AG09309 (cell line): ENCODE results near the gene DPH6.
"Not testable (repeated sequence)": the region's sequence is repeated elsewhere in the genome, so short reads cannot be mapped to it uniquely, and the experiment has no call there.

Source experiments
- DNase-seq: peaks from one replicate; pipeline ENCODE4 v3.0.0-alpha.2; 2010; ENCODE audit warnings: low read depth
- H3K4me3 ChIP-seq: 2 replicates; pipeline ENCODE4 v1.5.1; 2011; ENCODE audit warnings: mild to moderate bottlenecking, low read depth, low read length, moderate library complexity; ENCODE audit not compliant: control insufficient read depth
- CTCF ChIP-seq: IDR thresholded peaks from 2 replicates; pipeline ENCODE4 v1.5.1; 2011; ENCODE audit warnings: mild to moderate bottlenecking, low read depth, low read length, inconsistent platforms; ENCODE audit not compliant: insufficient read depth, control insufficient read depth; ENCODE audit errors: missing control alignments

The DPH6 gene

DNA sequence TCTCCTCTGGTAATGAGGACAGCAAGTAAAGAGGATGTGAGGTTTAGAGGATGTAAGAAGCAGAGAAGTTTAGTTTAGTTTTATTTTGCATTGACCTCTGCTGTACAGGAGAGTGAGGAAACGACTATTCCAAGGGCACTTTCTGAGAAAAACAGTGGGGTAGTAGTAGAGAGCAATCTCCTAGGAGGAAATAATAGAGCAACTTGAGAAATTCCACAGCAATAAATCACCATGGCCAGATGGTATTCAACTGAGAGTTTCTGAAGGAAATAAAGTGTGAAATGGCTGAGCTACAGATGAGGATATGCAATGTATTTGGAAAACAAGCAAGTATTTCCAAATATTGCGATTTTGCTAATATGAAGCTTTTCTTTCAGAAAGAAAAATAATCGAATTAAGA, 118.9 kb downstream of the DPH6 start:
- H3K4me3 ChIP-seq = no peak overlapping the region

GRCh38 chr15:35410775-35411174, 135.2 kb downstream of the DPH6 start:
- TF ChIP-seq CTCF = no peak
- no peak for DNase-seq
- no peak overlapping the region for H3K4me3 ChIP-seq

More for the DNA sequence above, 118.9 kb downstream of the DPH6 start:
- no peak for TF ChIP-seq CTCF
- DNase-seq = peak; percentile 54

GRCh38 chr15:35399901-35400300, 146.1 kb downstream of the DPH6 start:
- no peak overlapping the region for H3K4me3 ChIP-seq
- DNase-seq = no peak
- no peak for TF ChIP-seq CTCF

- no peak overlapping the region for H3K4me3 ChIP-seq
- no peak for DNase-seq
- TF ChIP-seq CTCF = no peak
Measured at GRCh38 chr15:35397027-35397426, 148.9 kb downstream of the DPH6 start.

GRCh38 chr15:35394416-35394815, 151.5 kb downstream of the DPH6 start:
- no peak overlapping the region for H3K4me3 ChIP-seq
- TF ChIP-seq CTCF = no peak
- no peak for DNase-seq

- no peak for TF ChIP-seq CTCF
- H3K4me3 ChIP-seq = no peak overlapping the region
- DNase-seq = no peak
Measured at GRCh38 chr15:35393398-35393797, 152.6 kb downstream of the DPH6 start.

GRCh38 chr15:35391408-35391984, 154.5 kb downstream of the DPH6 start:
- not testable (repeated sequence) for H3K4me3 ChIP-seq, DNase-seq

DNA sequence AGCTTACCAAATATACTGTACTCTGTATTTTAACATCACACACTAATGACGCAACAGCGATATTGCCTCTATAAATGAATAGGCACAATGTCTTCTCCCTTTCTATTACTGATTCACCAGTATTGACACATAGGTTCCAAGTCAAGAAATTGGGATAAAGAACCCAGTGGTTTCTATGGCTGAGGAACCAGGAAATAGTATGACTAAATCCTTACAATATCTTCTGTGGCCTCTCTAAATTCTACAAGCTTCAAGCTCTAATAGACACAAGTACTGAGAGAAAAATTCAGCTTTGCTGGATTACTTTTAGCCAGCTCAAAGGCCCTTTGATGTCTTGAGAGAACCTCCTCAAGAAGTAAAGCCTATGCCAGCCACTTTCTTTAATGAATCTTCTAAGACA, 162.5 kb downstream of the DPH6 start:
- no peak overlapping the region for H3K4me3 ChIP-seq
- no peak for DNase-seq
- TF ChIP-seq CTCF = no peak
